ENCODE measurements around the gene DNAJC8. TPM values are rescaled to one million over a fixed set of nuclear protein-coding genes. Genes with fewer than 3 reads are reported as not detected.
A peak's percentile ranks its signal among the peaks of the same experiment; 100 is the strongest.

Gene DNAJC8
- total and polyA plus RNA-seq, 12 donors: 39.7 to 74.0 (median 58.0) TPM

GRCh38 chr1:28193701-28194161 lies 39.1 kb downstream of the DNAJC8 start:
- H3K36me3 ChIP-seq: peaks cover 0 to 12% (median 5%) of the 10 kb centered on the region in 9 donors
- H3K27ac ChIP-seq: no peak overlapping the region
- H3K4me3 ChIP-seq: no peak overlapping the region
- ATAC-seq (peak in 4 of 8 donors; percentile 14 to 44 (median 28)), DNase-seq (no peak)
- no peak for TF ChIP-seq CTCF (IDR thresholded peaks at IDR 0.05)
- intact Hi-C loops (cut with DNase I): loop anchor here in 2 of 10 donors (10.0 kb wide), 2 partner anchors 339 to 349 kb away; no protein-coding TSS in a partner anchor
- H3K27me3 ChIP-seq: no peaks in the 10 kb centered on the region
- peaks cover 0 to 28% (median 12%) of the 10 kb centered on the region in 9 donors for H3K4me1 ChIP-seq
- 72 to 73% methylated on average over 8 of the region's 8 CpGs for WGBS, 2 donors
- no peaks in the 10 kb centered on the region for H3K9me3 ChIP-seq

- DNase-seq (peak in 1 of 2 donors; percentile 34), ATAC-seq (peak in 7 of 8 donors; percentile 38 to 78 (median 46))
Observed at GRCh38 chr1:28190996-28191645, 41.7 kb downstream of the DNAJC8 start.

GRCh38 chr1:28190337-28190979 lies 42.4 kb downstream of the DNAJC8 start:
- Histone ChIP-seq H3K9me3 (no peaks in the 10 kb centered on the region), H3K4me3 (no peak overlapping the region), H3K36me3 (no peaks in the 10 kb centered on the region), H3K27ac (peak overlapping the region in 4 of 10 donors; percentile 32 to 61 (median 44)), H3K27me3 (no peaks in the 10 kb centered on the region), H3K4me1 (peaks cover 0 to 16% (median 8%) of the 10 kb centered on the region in 9 donors)
- peak in 1 of 8 donors; percentile 32 for ATAC-seq
- DNase-seq: no peak
- 73% methylated on average over 3 of the region's 3 CpGs for WGBS, 2 donors
- intact Hi-C loops (cut with DNase I): loop anchor here in 2 of 10 donors (10.0 kb wide), 2 partner anchors 336 to 346 kb away; no protein-coding TSS in a partner anchor
- TF ChIP-seq CTCF (IDR thresholded peaks at IDR 0.05): no peak

More at GRCh38 chr1:28190996-28191645, 41.7 kb downstream of the DNAJC8 start:
- no peaks in the 10 kb centered on the region for H3K9me3 ChIP-seq
- no peaks in the 10 kb centered on the region for H3K27me3 ChIP-seq
- no peak overlapping the region for H3K4me3 ChIP-seq
- no peaks in the 10 kb centered on the region for H3K36me3 ChIP-seq
- H3K27ac ChIP-seq: peak overlapping the region in 5 of 10 donors; percentile 4 to 61 (median 43)
- peaks cover 0 to 16% (median 8%) of the 10 kb centered on the region in 9 donors for H3K4me1 ChIP-seq
- no peak for TF ChIP-seq CTCF (IDR thresholded peaks at IDR 0.05)
- intact Hi-C loops (cut with DNase I): loop anchor here in 2 of 10 donors (10.0 kb wide), 2 partner anchors 336 to 346 kb away; no protein-coding TSS in a partner anchor
- 55 to 56% methylated on average over 12 of the region's 12 CpGs for WGBS, 2 donors

GRCh38 chr1:28185071-28185470 lies 47.8 kb downstream of the DNAJC8 start:
- no peak overlapping the region for H3K4me3 ChIP-seq
- H3K36me3 ChIP-seq: no peaks in the 10 kb centered on the region
- no peaks in the 10 kb centered on the region for H3K9me3 ChIP-seq
- DNase-seq (no peak), ATAC-seq (no peak)
- no peak for TF ChIP-seq CTCF (IDR thresholded peaks at IDR 0.05)
- no peaks in the 10 kb centered on the region for H3K27me3 ChIP-seq
- intact Hi-C loops (cut with DNase I): no loop called here
- H3K4me1 ChIP-seq: peaks cover 0 to 6% (median 0%) of the 10 kb centered on the region in 9 donors
- H3K27ac ChIP-seq: no peak overlapping the region
- 87 to 88% methylated on average over 1 of the region's 1 CpG for WGBS, 2 donors
